Endodermal cell (in vitro differentiated cells): ENCODE measurements around the gene NCK2. TPM values are rescaled to one million over a fixed set of nuclear protein-coding genes. Genes with fewer than 3 reads are reported as not detected.

Source experiments
- DNase-seq: peaks from one replicate; pipeline ENCODE4 v3.0.0-alpha.2; 2017
- H3K27ac ChIP-seq: 2 replicates; pipeline ENCODE4 v1.5.1; 2013; ENCODE audit warnings: mild to moderate bottlenecking, low read depth, low read length, moderate library complexity
- H3K27me3 ChIP-seq: 2 replicates; pipeline ENCODE4 v1.6.1; 2013; ENCODE audit warnings: mild to moderate bottlenecking, low read length, moderate library complexity; ENCODE audit not compliant: insufficient read depth, control insufficient read depth, poor library complexity, severe bottlenecking
- H3K36me3 ChIP-seq: 2 replicates; pipeline ENCODE4 v1.7.0; 2013; ENCODE audit warnings: mild to moderate bottlenecking, low read length, moderate library complexity; ENCODE audit not compliant: control insufficient read depth, insufficient read depth
- H3K4me1 ChIP-seq: one replicate; pipeline ENCODE4 v1.7.0; 2013; ENCODE audit warnings: low read length; ENCODE audit not compliant: control insufficient read depth, insufficient read depth
- H3K4me3 ChIP-seq: 2 replicates; pipeline ENCODE4 v1.5.1; 2013; ENCODE audit warnings: mild to moderate bottlenecking, low read length, moderate library complexity
- H3K9ac ChIP-seq: 2 replicates; pipeline ENCODE4 v1.6.1; 2013; ENCODE audit warnings: mild to moderate bottlenecking, low read length, moderate library complexity; ENCODE audit not compliant: poor library complexity, severe bottlenecking; ENCODE audit errors: extremely low read depth
- H3K9me3 ChIP-seq: 2 replicates; pipeline ENCODE4 v1.6.1; 2013; ENCODE audit warnings: mild to moderate bottlenecking, low read length, moderate library complexity; ENCODE audit not compliant: control insufficient read depth
- H3K27ac Mint-ChIP-seq: 2 replicates; pipeline ENCODE4 v1.8.0; 2020; ENCODE audit warnings: mixed read lengths
- H3K27me3 Mint-ChIP-seq: 2 replicates; pipeline ENCODE4 v1.8.0; 2021; ENCODE audit warnings: mild to moderate bottlenecking, mixed read lengths; ENCODE audit not compliant: insufficient read depth
- H3K36me3 Mint-ChIP-seq: 2 replicates; pipeline ENCODE4 v1.8.0; 2020; ENCODE audit warnings: low read depth, mixed read lengths
- H3K4me1 Mint-ChIP-seq: 2 replicates; pipeline ENCODE4 v1.8.0; 2020; ENCODE audit warnings: mixed read lengths
- H3K4me3 Mint-ChIP-seq: 2 replicates; pipeline ENCODE4 v1.8.0; 2020; ENCODE audit warnings: mild to moderate bottlenecking, moderate library complexity, mixed read lengths
- H3K9me3 Mint-ChIP-seq: 2 replicates; pipeline ENCODE4 v1.8.0; 2020; ENCODE audit warnings: mild to moderate bottlenecking, mixed read lengths
- CTCF ChIP-seq: fragments of 200-600 bp; sonication (generic); conservative IDR thresholded peaks from 2 replicates; pipeline ENCODE4 v1.5.0; 2021; ENCODE audit warnings: antibody characterized with exemption, mild to moderate bottlenecking
- WGBS, 2 experiments: methylation state at CpG; one replicate each; pipeline versions ENCODE4 v1.1.5 to v1.1.7; 2013; ENCODE audit warnings: missing lambda C conversion rate in 2 of 2, mixed read lengths in 1 of 2; ENCODE audit not compliant: insufficient coverage in 1 of 2, insufficient read length in 1 of 2; 5-methylcytosine and 5-hydroxymethylcytosine counted together
- total RNA-seq, 2 donors: library from RNA; stranded (reverse); fragmentation: NEBNext Ultra II Directional in 1 of 2; extraction: Animal tissue kit (Norgen Biotek cat#: 25700) in 1 of 2; gene quantifications; 2 replicates in 1 of 2; 3 replicates in 1 of 2; pipeline ENCODE4 v1.2.1, GENCODE V29; 2021

NCK2 gene
- total RNA-seq, 2 donors from 2014 or later, result 58.9 to 63.8 TPM

DNA sequence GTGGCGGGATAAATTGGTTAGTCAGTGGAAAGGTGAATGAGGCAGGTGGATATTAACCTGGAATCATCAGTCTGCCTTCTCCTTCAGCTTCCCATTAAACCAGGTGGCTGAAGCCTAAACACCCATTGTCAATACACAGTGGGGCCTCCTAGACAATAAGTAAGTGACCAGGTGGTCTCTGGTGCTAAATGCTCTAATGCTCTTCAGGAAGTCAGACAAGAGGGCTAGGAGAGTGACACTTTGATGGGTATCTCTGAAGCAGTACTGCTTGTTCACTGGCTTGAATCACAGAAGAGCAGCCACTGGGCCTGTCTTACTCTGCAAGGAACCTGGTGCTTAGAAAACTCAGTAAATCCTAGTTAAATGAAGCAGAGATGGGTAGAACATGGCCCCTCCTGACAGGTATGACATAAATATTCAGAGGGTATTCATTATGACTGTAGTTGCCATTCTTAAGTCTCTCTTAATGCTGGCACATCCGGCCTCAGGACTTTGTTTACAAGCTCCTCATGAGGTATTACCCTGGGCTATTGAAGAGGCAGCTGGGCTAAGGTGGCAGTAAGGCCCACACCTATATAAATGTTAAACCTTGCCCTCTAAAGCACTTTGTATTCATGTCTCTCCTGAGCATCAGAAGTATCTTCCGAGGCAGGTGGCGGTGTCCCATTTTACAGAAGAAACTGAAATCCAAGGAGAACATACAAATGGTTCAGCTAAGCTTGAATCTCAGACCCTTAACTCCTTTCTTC is 104.9 kb downstream of the NCK2 start:
- 79 to 92% methylated on average over 4 of the region's 4 CpGs for WGBS, 2 experiments
- Mint-ChIP-seq H3K4me1 (peaks cover 25% of the 10 kb centered on the region), H3K36me3 (peaks cover 4% of the 10 kb centered on the region), H3K4me3 (no peak overlapping the region), H3K27ac (peak overlapping the region; percentile 73), H3K27me3 (no peaks in the 10 kb centered on the region), H3K9me3 (no peaks in the 10 kb centered on the region)
- TF ChIP-seq CTCF, result no peak
- Histone ChIP-seq H3K27ac (no peak overlapping the region), H3K36me3 (peaks cover 6% of the 10 kb centered on the region), H3K4me3 (no peak overlapping the region), H3K9ac (no peak overlapping the region), H3K4me1 (peaks cover 13% of the 10 kb centered on the region), H3K9me3 (no peaks in the 10 kb centered on the region), H3K27me3 (no peaks in the 10 kb centered on the region)
- no peak for DNase-seq

DNA sequence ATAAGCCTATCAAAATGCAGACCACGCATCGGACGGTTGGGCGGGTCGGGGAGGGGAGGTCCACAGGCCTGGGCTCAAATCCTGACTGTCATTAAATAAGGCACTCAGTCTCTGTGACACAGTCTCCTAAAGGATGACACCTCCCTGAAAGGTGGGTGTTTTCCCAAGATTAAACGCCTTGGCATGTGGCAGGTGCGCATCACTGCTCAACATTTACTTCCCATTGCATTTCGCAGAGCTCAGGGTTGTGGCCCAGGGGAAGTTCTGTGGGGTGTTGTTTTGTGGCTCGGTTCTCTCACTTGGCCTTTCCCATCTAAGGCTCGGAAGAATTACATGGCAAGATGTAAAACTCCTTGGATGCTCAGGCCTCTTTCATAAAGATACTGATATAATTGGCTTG is 107.4 kb downstream of the NCK2 start:
- Mint-ChIP-seq H3K4me1 (peaks cover 30% of the 10 kb centered on the region), H3K27me3 (no peaks in the 10 kb centered on the region), H3K36me3 (peaks cover 23% of the 10 kb centered on the region), H3K9me3 (no peaks in the 10 kb centered on the region), H3K4me3 (no peak overlapping the region), H3K27ac (no peak overlapping the region)
- Histone ChIP-seq H3K27ac (no peak overlapping the region), H3K4me3 (no peak overlapping the region), H3K9ac (no peak overlapping the region), H3K27me3 (no peaks in the 10 kb centered on the region), H3K9me3 (no peaks in the 10 kb centered on the region), H3K36me3 (peaks cover 17% of the 10 kb centered on the region), H3K4me1 (peaks cover 13% of the 10 kb centered on the region)
- TF ChIP-seq CTCF, result no peak
- DNase-seq, result no peak
- 96 to 99% methylated on average over 8 to 10 of the region's 10 CpGs for WGBS, 2 experiments

DNA sequence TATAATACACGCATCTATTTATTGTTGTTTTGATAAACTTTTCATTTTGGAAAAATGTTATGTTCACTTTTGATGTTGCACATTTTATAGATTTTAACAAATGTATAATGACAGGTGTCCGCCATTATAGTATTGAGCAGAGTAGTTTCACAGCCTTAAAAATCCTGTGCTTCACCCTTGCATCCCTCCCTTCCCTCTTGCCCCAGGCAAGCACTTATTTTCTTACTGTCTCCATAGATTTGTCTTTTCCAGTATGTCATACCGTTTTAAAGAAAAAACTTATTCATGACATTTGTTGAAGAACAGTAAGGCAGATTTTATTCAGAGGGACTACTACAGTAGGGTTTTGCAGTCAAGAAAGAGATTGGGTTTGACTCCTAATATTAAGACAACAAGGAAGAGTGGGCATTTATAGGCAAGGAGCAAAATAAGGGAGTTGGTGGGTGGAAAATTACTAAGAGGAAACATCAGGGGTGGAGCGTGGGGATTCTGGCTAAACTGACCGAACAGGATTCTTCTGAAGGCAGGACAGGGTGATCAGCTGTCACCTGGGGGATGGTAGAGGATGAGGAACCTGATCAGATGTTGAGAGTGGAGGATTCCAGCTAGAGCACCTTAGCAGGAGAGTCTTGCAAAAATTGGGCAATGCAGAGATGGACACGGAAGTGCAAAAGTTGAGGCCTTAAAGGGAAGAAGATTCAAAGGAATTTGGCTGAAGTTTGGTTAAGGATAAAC is 108.8 kb downstream of the NCK2 start:
- TF ChIP-seq CTCF, result no peak
- peaks cover 34% of the 10 kb centered on the region for H3K4me1 Mint-ChIP-seq

More for the DNA sequence above, 108.8 kb downstream of the NCK2 start:
- Histone ChIP-seq H3K27ac (no peak overlapping the region), H3K9ac (no peak overlapping the region), H3K4me3 (no peak overlapping the region), H3K36me3 (peaks cover 27% of the 10 kb centered on the region), H3K4me1 (peaks cover 13% of the 10 kb centered on the region), H3K27me3 (no peaks in the 10 kb centered on the region), H3K9me3 (no peaks in the 10 kb centered on the region)
- Mint-ChIP-seq H3K36me3 (peaks cover 28% of the 10 kb centered on the region), H3K9me3 (no peaks in the 10 kb centered on the region), H3K27ac (no peak overlapping the region), H3K4me3 (no peak overlapping the region), H3K27me3 (no peaks in the 10 kb centered on the region)
- WGBS, 2 experiments, result 85 to 94% methylated on average over 4 to 5 of the region's 6 CpGs
- DNase-seq, result no peak
